Ovary (tissue), 3 donors: ENCODE results near the gene NIPBL.

ENCODE experiments used
- POLR2A ChIP-seq: fragments of 450-650 bp; IDR thresholded peaks from one replicate; pipeline ENCODE4 v1.6.1; 2017; ENCODE audit warnings: antibody characterized with exemption, mild to moderate bottlenecking, moderate library complexity
- TF ChIP-seq, protein P1 (sequence below), 3 donors: fragments of 450-650 bp in 2 of 3; fragments of 200-600 bp in 1 of 3; IDR thresholded peaks; one replicate each; pipeline versions ENCODE4 v1.5.1 to v1.8.0; 2016 to 2022; ENCODE audit warnings: antibody characterized with exemption in 3 of 3, mild to moderate bottlenecking in 1 of 3
- donor health status: DM: no; HTN: no; CAD: no.

DNA sequence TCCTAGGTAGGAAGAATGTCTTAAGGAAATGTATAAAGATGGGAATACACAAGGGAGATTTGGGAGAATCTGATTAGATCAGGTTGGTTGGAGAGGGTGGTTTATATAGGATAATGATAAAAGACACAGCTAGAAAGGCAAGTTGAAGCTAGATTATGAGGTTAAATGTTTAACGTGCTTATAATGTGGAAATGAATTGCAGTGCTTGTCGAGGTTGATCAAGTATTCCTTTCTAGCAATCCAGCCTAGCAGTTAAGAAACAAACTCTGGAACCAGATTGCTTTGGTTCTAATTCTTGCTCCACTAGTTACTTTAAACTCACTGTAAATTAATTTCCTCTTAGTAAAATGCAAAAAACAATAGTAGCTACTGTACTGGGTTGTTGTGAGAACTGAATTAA, 76.5 kb downstream of the NIPBL start:
- TF ChIP-seq, protein P1, sequence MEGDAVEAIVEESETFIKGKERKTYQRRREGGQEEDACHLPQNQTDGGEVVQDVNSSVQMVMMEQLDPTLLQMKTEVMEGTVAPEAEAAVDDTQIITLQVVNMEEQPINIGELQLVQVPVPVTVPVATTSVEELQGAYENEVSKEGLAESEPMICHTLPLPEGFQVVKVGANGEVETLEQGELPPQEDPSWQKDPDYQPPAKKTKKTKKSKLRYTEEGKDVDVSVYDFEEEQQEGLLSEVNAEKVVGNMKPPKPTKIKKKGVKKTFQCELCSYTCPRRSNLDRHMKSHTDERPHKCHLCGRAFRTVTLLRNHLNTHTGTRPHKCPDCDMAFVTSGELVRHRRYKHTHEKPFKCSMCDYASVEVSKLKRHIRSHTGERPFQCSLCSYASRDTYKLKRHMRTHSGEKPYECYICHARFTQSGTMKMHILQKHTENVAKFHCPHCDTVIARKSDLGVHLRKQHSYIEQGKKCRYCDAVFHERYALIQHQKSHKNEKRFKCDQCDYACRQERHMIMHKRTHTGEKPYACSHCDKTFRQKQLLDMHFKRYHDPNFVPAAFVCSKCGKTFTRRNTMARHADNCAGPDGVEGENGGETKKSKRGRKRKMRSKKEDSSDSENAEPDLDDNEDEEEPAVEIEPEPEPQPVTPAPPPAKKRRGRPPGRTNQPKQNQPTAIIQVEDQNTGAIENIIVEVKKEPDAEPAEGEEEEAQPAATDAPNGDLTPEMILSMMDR (IDR thresholded peaks at IDR 0.05) = no peak
- TF ChIP-seq POLR2A = no peak
